Muscle of leg (tissue), 11 donors: ENCODE results near the gene MYO9A. TPM values are rescaled to one million over a fixed set of nuclear protein-coding genes. Genes with fewer than 3 reads are reported as not detected.

ENCODE experiments used
- DNase-seq: peaks from one replicate; pipeline ENCODE4 v3.0.0; 2013
- H3K27ac ChIP-seq: one replicate; pipeline ENCODE4 v1.5.1; 2013; ENCODE audit warnings: mild to moderate bottlenecking, low read length, control low read depth
- H3K27me3 ChIP-seq: one replicate; pipeline ENCODE4 v1.6.1; 2013; ENCODE audit warnings: low read length; ENCODE audit not compliant: control insufficient read depth, insufficient read depth
- H3K36me3 ChIP-seq: one replicate; pipeline ENCODE4 v1.6.1; 2013; ENCODE audit warnings: low read length; ENCODE audit not compliant: control insufficient read depth, insufficient read depth
- H3K4me1 ChIP-seq: one replicate; pipeline ENCODE4 v1.6.1; 2013; ENCODE audit warnings: low read length; ENCODE audit not compliant: control insufficient read depth, insufficient read depth
- H3K4me3 ChIP-seq: one replicate; pipeline ENCODE4 v1.5.1; 2013; ENCODE audit warnings: low read length, control low read depth
- H3K9me3 ChIP-seq: replicated peaks from 2 replicates; pipeline ENCODE4 v1.6.1; 2013; ENCODE audit warnings: low read depth, low read length; ENCODE audit not compliant: control insufficient read depth
- WGBS: methylation state at CpG from one replicate; pipeline ENCODE4 v1.1.5; 2013; ENCODE audit warnings: missing lambda C conversion rate; ENCODE audit not compliant: insufficient coverage; 5-methylcytosine and 5-hydroxymethylcytosine counted together
- polyA plus RNA-seq, 8 donors: library from polyadenylated mRNA; unstranded; fragments of 120-200 nt; gene quantifications; one replicate each; pipeline versions ENCODE4 v1.2.1 to v1.2.3, GENCODE V29; 2013; ENCODE audit warnings: inconsistent platforms in 1 of 8, low replicate concordance in 1 of 8; ENCODE audit not compliant: insufficient read length in 8 of 8, insufficient read depth in 1 of 8
- total RNA-seq: library from RNA; stranded (reverse); fragments of 120-200 nt; gene quantifications from one replicate; pipeline ENCODE4 v1.2.4, GENCODE V29; 2013

MYO9A gene
- total and polyA plus RNA-seq, 9 donors: 18.6 to 63.8 (median 28.1) TPM

GRCh38 chr15:71973366-71973765 is 144.6 kb downstream of the MYO9A start:
- no peaks in the 10 kb centered on the region for H3K4me1 ChIP-seq
- peaks cover 19% of the 10 kb centered on the region for H3K36me3 ChIP-seq
- DNase-seq: no peak
- WGBS: no CpG with 5 or more reads among the region's 5 CpGs
- no peaks in the 10 kb centered on the region for H3K27me3 ChIP-seq
- H3K27ac ChIP-seq: no peak overlapping the region
- no peak overlapping the region for H3K4me3 ChIP-seq
- H3K9me3 ChIP-seq: no peaks in the 10 kb centered on the region

- WGBS: no CpG with 5 or more reads among the region's 2 CpGs
- Histone ChIP-seq H3K36me3 (peaks cover 19% of the 10 kb centered on the region), H3K27me3 (no peaks in the 10 kb centered on the region), H3K4me3 (no peak overlapping the region), H3K4me1 (no peaks in the 10 kb centered on the region), H3K9me3 (no peaks in the 10 kb centered on the region), H3K27ac (no peak overlapping the region)
- no peak for DNase-seq
Measured at GRCh38 chr15:71971905-71972304, 146.0 kb downstream of the MYO9A start.

- no CpG with 5 or more reads among the region's 1 CpG for WGBS
- no peak overlapping the region for H3K27ac ChIP-seq
- no peaks in the 10 kb centered on the region for H3K27me3 ChIP-seq
- H3K36me3 ChIP-seq: peaks cover 16% of the 10 kb centered on the region
- H3K4me1 ChIP-seq: no peaks in the 10 kb centered on the region
- H3K4me3 ChIP-seq: no peak overlapping the region
- DNase-seq: no peak
- H3K9me3 ChIP-seq: no peaks in the 10 kb centered on the region
Measured at GRCh38 chr15:71970435-71970834, 147.5 kb downstream of the MYO9A start.

- H3K27ac ChIP-seq: no peak overlapping the region
- H3K27me3 ChIP-seq: no peaks in the 10 kb centered on the region
- no peak overlapping the region for H3K4me3 ChIP-seq
- no peaks in the 10 kb centered on the region for H3K4me1 ChIP-seq
- H3K9me3 ChIP-seq: no peaks in the 10 kb centered on the region
- no CpG with 5 or more reads among the region's 1 CpG for WGBS
- peaks cover 11% of the 10 kb centered on the region for H3K36me3 ChIP-seq
- DNase-seq: no peak
Measured at GRCh38 chr15:71962537-71962936, 155.4 kb downstream of the MYO9A start.

GRCh38 chr15:71957026-71957425 is 160.9 kb downstream of the MYO9A start:
- WGBS: no CpG with 5 or more reads among the region's 2 CpGs
- H3K9me3 ChIP-seq: no peaks in the 10 kb centered on the region
- no peak for DNase-seq
- H3K4me3 ChIP-seq: no peak overlapping the region
- no peaks in the 10 kb centered on the region for H3K27me3 ChIP-seq
- H3K36me3 ChIP-seq: peaks cover 6% of the 10 kb centered on the region
- no peak overlapping the region for H3K27ac ChIP-seq
- no peaks in the 10 kb centered on the region for H3K4me1 ChIP-seq

- Histone ChIP-seq H3K4me1 (no peaks in the 10 kb centered on the region), H3K27ac (no peak overlapping the region), H3K27me3 (no peaks in the 10 kb centered on the region), H3K36me3 (no peaks in the 10 kb centered on the region), H3K9me3 (no peaks in the 10 kb centered on the region), H3K4me3 (no peak overlapping the region)
- WGBS: no CpG with 5 or more reads among the region's 2 CpGs
- no peak for DNase-seq
Measured at GRCh38 chr15:71951134-71951533, 166.8 kb downstream of the MYO9A start.

GRCh38 chr15:71945012-71945411 is 172.9 kb downstream of the MYO9A start:
- DNase-seq: peak; percentile 11
- no peaks in the 10 kb centered on the region for H3K4me1 ChIP-seq
- no peak overlapping the region for H3K27ac ChIP-seq
- no peaks in the 10 kb centered on the region for H3K9me3 ChIP-seq
- H3K27me3 ChIP-seq: no peaks in the 10 kb centered on the region
- no peaks in the 10 kb centered on the region for H3K36me3 ChIP-seq
- H3K4me3 ChIP-seq: no peak overlapping the region
- no CpG with 5 or more reads among the region's 1 CpG for WGBS

- no CpG with 5 or more reads among the region's 5 CpGs for WGBS
- H3K4me3 ChIP-seq: no peak overlapping the region
- H3K27me3 ChIP-seq: no peaks in the 10 kb centered on the region
- no peak overlapping the region for H3K27ac ChIP-seq
- no peaks in the 10 kb centered on the region for H3K4me1 ChIP-seq
- H3K36me3 ChIP-seq: no peaks in the 10 kb centered on the region
- no peak for DNase-seq
- H3K9me3 ChIP-seq: no peaks in the 10 kb centered on the region
Measured at GRCh38 chr15:71943806-71944205, 174.1 kb downstream of the MYO9A start.

- Histone ChIP-seq H3K27ac (no peak overlapping the region), H3K9me3 (no peaks in the 10 kb centered on the region), H3K27me3 (no peaks in the 10 kb centered on the region), H3K4me3 (no peak overlapping the region), H3K36me3 (peaks cover 2% of the 10 kb centered on the region), H3K4me1 (no peaks in the 10 kb centered on the region)
- WGBS: 80% methylated on average over 1 of the region's 6 CpGs
- no peak for DNase-seq
Measured at GRCh38 chr15:71939981-71940588, 177.9 kb downstream of the MYO9A start.

- no CpG with 5 or more reads among the region's 3 CpGs for WGBS
- H3K36me3 ChIP-seq: peaks cover 5% of the 10 kb centered on the region
- H3K4me1 ChIP-seq: no peaks in the 10 kb centered on the region
- H3K27me3 ChIP-seq: no peaks in the 10 kb centered on the region
- no peak for DNase-seq
- H3K9me3 ChIP-seq: no peaks in the 10 kb centered on the region
- H3K4me3 ChIP-seq: no peak overlapping the region
- no peak overlapping the region for H3K27ac ChIP-seq
Measured at GRCh38 chr15:71937650-71938311, 180.2 kb downstream of the MYO9A start.
